Suppressor macrophage (primary cell): ENCODE data around the gene SEPTIN6.

Experiments used
- DNase-seq, 4 experiments: peaks; one replicate each; pipeline ENCODE4 v3.0.0-alpha.2; 2020 to 2022
- total RNA-seq, 17 experiments: gene quantifications; one replicate each; lab custom pipeline; 2026; ENCODE audit warnings: mixed read lengths in 6 of 17, inconsistent platforms in 3 of 17; lab: John Stamatoyannopoulos, UW

SEPTIN6 gene
- 12.5 to 40.1 (median 31.4) reads per million in 17 experiments for total RNA-seq

DNA sequence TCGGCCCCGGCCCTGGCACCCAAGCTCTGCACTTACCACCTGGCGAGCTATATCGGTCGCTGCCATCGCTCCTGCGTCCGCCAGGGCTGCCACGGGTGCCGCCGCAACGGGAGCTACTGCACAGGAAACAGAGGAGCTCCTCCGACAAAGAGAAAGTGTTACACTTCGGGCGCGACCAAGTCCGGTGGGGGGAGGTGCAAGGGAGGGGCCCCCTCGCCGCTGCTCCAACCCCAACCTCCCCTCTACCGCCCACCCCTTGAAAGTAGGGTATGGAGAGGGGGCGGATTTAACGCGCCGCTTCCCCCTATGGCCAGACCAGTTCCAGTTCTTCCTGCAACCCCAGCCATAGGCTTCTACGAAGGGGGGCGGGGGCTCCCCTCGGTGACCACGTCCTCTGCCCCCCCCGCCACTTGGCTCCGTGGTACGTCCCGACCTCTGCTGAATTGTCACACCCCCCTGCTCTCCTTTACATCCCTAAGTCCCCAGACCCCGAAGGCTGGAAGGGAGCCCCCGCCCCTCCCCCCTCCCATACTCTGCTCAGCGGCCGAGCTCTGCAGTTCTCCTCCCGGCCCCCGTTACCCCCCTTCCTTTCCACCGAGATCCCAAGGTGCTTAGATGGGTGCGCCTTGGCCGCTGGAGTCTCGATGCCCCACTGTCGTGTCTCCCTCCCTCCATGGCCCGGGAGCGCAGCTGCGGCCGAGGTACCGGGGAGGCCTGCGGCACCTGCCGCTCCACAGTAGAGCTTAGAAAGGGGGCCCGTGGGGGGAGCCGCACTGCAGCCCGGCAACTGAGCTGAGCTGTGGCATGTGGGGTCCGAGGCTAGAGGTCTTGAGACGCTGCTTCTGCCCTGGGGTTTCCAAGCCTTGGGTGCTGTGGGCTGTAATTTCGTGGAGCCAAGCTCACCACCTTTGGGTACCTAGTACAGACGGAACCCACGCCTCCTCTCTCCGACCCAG lies at the start of gene SEPTIN6:
Gene SEPTIN6, minus strand, starts transcription at position 129 of the 956 bp plus-strand sequence. Its CDS starts 63 bp downstream, at position 66.
- DNase-seq, result peak; percentile 71 to 84 (median 78)

DNA sequence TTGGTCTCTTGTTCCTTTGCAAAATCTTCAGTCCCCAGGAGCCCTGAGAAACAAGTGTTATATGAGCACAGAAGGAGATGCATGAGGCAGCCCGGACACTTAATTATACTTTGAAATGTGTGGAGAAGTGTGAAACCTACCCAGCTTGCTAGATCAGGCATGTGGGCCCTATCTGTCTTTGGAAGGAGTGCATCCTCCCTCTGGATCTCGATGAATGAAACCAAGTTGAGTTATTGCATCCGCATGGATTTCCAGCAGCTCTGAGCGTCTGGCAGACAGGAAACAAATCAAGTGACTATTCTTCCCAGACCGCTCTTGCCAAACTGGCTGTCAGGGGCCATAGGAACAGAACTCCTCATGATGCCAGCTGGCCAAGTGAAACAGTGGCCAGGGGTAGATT lies 45.8 kb upstream of the SEPTIN6 start:
- no peak for DNase-seq

DNA sequence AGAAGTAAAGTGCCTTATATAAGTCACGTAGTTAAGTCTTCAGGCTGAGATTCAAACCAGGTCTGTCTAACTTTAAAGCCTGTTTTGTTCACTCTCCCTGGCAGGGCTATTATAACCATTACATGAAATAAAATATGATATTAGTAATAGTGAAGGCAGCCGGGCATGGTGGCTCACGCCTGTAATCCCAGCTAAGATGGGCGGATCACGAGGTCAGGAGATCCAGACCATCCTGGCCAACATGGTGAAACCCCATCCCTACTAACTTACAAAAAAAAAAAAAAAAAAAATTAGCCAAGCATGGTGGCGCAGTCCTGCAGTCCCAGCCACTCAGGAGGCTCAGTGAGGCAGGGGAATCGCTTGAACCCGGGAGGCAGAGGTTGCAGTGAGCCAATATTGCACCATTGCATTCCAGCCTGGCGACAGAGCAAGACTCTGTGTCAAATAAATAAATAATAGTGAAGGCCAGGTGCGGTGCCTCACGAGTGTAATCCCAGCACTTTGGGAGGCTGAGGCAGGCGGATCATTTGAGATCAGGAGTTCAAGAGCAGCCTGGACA lies 43.3 kb upstream of the SEPTIN6 start:
- no peak for DNase-seq

DNA sequence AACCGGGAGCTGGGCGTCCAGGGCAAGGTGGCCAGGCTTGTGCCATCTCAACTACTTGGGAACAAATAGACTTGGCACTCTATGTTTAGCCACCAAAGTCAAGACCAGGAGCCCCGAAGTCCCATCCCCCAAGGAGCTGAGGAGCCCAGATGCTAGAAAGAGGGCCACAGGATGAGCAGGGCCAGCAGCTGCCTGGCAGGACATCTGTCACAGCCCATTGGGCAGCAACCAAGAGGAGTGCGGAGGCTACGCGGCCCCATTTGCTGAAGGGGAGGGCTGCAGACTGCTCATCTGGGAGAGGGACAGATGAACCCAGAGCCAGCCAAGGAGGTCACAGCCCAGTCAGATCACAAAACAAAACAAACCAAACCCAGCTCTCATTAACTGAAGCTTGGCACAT lies 42.5 kb upstream of the SEPTIN6 start:
- no peak for DNase-seq

DNA sequence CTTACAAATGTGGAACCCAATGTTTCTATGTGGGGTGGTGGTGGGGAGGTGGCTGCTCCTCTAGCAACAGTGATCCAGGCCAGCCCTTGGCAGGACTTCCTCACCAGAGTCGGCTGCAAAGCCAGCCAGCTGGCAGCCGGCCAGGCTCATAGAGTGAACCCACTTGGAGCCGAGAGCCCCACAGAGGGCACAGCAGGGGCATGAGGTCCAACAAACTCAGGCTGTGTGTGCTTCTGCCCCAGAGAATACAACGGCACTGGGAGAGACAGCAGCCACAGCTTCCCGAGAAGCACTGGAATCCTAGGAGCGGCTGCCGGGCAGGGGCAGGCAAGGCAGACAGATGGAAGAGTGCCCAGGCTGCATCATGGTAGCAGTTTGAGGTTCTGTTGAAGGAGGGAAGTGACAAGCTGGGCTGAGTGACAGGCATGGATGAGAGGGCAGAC lies 42.0 kb upstream of the SEPTIN6 start:
- DNase-seq, result peak; percentile 66 to 81 (median 74)

DNA sequence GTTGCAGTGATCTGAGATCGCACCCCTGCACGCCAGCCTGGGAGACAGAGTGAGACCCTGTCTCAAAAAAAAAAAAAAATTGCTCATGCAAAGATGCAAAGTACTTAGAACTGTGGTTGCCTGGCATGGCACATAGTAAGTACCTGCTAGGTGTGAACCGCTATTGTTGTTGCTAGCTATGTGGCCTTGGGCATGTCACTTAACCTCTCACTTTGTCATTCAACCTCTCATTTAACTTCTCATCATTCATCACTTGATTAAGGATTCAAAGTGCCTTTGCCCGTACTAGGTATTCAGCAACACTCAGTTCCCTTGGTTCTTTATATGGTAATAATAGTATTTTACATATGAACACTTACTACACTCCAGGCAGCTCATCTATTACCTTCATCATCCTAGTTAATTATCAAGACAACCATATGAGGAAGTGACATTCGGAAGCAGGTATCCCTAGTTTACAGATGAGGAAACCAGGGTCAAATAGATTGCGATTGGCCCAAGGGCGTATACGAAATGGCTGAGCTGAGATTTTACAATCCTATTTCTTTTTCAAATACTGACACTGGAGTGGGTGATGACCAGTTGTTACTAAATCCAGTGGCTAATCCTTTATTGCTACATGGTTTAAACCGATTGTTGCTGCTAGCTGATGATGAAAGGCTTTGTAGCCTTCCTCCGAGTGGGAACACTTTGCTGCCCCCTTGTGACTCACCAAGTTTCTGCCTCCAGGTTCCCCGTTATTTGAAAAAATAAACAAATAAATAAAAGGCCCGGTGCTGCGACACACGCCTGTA lies 36.6 kb upstream of the SEPTIN6 start:
- peak; percentile 77 to 85 (median 82) for DNase-seq

DNA sequence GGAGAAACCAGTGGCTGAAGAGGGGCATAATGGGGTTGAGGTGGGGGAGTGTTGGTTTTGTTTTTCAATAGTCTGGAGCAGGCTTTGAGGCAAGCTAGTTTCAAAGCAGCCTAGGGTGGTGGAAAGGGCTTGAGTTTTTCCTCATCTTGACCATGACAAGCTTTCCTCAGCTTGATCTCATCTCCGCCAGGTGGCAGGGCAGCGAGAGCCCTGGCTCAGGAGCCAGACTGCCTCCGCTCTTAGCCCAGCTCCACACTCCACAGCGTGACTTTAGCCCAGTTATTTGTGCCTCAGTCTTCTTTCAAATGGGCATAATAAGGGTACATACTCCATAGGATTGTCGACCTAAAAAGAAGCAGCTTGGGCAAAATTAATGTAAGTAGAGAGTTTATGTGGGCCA lies 35.5 kb upstream of the SEPTIN6 start:
- no peak for DNase-seq

DNA sequence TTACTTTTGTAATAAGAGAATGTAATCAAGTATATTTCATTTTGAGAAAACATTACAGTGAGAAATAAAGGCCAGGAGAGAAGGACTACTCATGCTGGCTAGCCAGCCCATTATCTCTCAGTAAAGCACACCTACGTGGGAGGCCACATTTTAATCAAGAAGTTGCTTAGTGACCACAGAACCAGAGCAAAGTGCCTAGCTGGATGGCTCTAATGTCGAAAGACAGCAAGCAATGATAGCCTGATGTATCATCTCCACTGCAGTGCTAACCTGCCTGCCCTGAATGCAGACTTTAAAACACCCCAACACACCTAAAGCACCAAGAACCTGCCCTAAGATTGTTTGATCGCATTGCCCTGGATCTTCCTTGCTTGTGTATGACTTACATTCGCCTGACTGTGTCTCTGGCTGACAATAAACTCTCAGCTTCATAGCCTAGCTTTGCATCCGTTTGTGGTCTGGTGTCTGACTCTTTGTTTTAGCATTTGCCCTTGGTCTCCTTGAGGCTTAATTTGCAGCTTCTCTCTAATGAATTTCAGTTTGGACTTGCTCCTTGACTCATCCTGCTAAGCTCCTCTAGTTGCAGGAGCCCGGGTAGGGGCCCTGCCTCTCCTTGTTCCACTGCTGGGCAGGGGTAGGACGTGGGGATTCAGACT lies 34.1 kb upstream of the SEPTIN6 start:
- peak in 1 of 4 experiments; percentile 1 for DNase-seq

DNA sequence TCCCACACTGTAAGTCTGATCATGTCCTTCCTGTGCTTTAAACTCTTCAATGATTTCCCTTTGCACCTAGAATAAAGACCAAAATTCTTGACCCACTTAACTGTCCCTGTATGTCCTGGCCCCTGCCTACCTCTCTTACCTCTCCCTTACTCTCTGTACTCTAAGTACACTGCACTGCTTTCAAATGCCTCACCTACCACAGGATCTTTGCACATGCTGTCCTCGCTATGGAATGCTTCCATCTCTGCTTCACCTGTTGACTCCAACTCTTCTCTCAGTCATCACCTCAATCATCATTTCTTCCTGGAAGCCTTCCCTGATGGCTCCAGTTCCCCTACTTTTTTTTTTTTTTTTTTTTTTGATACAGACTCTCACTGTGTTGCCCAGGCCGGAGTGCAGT lies 29.0 kb upstream of the SEPTIN6 start:
- DNase-seq, result no peak

DNA sequence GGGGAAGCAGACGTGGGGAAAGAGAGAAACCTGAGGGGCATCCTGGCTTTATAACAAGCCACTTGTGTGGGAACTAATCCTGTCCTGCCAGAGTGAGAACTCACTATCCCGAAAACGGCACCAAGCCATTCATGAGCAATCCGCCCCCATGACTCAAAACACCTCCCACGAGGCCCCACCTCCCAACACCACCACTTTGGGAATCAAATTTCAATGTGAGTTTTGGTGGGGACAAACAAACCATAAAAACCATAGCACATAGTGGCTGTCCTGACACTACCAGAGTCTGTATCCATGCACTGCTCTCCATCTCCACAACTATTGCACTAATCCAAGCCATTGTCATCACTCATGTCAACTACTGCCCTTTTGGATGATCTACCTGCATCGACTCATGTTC lies 28.5 kb upstream of the SEPTIN6 start:
- DNase-seq, result no peak

DNA sequence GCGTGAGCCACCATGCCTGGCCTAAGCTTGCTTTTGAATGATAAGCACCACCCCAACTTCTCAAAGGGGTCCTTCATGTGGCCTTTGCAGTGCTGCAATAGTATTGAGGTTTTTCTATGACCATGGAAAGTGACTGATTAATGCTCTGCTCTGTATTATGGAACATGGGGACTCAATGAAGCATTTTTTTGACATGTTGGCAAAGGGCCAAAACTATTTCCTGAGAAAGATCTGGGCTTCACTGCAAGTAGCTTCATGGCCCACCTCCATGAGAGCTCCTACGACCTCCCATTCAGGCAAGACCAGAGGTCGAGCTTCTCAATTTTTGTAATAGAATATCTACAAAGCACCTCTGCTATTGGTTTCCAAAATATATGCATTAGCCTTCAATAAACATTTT lies 16.7 kb upstream of the SEPTIN6 start:
- DNase-seq, result no peak

DNA sequence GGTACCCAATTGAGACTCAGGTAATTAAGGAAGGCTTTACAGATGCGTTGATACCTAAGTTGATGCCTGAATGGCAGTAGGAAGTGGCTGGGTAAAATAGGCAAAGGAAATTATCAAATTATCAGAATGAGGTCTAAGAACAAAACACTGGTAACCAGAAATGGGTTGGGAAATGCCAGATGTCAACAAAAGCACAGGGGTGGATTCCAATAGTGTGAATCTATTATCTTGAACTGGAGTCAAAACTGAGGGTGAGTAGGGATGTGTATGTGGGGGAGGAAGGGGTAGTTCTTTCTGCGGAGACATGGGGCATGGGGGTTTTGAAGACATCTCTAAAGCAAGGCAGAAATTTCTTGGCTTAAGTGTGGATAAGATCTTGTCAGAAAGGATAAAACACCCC lies 16.0 kb upstream of the SEPTIN6 start:
- DNase-seq, result no peak

DNA sequence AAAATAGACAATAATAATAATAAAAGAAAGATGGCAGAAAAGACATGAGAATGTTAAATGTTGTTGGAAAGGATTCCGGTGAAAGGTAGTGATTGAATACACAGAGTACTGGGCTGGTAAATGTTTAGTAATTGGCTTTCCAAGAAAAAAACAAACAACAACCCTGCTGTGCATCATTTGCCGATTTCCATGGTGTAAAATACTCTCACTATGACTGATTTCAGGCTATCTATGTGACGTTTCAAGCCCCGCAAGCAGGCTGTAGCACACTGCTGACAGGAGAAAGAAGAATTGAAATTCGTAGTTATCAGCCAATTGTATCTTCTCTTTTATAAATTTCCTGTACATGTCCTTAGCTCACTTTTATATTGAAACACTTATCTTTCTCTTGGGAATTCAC lies 13.6 kb upstream of the SEPTIN6 start:
- DNase-seq, result no peak

DNA sequence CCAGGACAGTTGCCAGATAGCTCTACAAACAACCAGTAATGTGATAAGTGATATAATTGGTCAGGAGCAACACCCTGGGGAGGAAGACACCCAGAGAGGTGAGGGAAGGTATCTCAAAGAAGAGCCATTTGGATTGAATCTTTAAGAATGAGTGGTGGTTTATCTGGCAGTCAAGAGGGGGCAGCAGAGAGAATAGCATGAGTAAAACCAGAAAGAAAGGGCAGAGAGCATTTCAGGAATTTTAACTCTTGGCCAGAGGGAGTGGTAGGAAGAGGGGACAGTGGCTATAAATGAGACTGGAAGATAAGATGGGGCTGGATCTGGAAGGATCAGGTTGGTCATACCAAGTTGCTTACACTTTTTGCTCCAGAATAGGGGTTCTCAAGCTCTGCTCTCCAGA lies 5.9 kb upstream of the SEPTIN6 start:
- peak; percentile 25 to 73 (median 44) for DNase-seq

DNA sequence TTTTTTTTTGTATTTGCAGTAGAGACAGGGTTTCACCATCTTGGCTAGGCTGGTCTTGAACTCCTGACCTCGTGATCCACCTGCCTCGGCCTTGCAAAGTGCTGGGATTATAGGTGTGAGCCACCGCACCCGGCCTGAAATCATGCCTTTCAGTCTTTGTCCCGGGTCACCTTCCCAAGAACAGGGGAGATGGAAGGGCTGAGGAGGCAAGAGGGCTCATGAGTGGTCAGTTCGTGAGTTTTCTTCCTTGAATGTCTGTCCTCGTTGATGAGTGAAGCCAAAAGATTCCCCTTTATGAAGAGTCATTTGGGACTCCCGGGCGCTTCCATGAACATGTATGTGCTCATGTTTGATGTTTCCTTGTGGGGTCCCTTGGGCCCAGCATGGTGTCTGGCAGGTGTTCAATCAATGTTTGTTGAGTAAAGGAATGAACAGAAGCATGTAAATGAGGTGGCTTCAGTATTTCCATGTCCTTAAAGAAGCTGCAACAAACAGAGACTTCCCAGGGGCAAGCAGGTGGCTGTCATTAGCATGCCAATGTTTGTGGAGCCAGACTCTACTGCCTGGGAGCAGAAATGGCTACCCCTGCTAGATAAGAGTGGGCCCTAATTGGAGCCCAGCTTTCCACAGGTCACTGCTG lies 3.4 kb upstream of the SEPTIN6 start:
- no peak for DNase-seq

DNA sequence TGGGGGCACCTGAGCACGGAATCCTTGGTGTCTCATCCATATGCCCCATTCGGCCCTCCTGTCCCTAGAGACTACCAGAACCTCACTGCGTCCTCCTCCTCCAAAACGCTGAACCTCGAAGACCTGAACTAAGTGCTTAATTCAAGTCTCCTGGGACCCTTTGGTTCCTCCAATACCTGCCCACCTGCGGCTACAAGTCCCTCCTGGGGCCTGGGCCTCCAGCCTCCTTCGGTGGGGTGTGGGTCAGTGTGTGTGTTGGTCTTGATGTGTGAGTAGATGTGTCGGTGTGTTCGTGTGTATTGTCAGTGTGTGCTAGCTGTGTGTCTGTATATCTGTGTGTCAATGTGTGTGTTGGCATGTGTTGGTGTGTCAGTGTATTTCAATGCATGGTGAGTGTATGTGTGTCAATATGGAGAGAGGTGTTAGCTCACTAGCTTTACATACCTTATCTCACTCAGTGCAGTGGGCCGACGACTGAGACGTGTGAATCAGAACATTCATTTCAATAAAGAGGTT lies 2.6 kb upstream of the SEPTIN6 start:
- DNase-seq, result no peak

DNA sequence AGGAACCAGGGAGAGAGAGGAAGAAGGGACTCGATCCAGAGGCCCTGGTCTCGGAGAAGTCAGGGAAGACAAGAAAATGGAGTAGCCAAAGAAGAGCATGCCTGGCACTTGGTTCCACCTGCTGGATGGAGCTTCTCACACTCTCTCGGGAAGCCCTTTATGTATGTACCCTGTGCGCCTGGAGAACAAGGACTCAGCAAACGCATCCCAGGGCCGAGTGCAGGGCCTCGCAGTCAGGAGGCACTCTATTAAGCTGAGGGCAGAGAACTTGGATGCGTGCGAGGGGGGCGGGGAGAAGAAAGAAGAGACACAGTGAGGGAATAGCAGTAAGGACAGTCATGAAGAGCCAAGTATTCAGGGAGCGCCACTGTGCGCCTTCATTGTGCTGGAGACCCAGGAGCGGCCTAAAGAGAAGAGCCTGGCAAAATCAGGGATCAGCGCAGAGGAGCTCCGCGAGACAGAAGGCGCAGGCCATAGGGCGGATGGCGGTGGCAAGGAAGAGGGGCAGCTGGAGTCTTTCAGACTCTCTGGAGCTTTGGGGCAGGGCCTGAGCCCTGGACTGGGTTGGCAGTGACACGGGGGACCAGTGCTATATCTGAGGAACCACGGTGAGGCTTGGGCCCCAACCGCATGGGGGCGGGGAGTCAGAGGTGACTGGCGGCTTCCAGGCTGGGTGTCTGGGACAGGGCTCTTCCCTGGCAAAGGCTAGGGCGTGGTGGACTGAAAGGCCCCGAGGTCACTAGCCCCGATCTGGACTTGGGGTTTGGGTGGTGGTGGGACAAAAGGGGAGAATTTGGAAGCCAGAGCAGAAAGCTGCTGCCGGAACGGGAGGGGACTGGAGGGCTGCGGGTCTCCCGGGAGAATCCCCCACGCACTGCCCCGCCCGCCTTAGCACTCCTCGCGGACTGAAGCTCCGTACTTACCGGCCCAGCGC lies 1.9 kb upstream of the SEPTIN6 start:
- peak in 3 of 4 experiments; percentile 17 to 29 (median 24) for DNase-seq

DNA sequence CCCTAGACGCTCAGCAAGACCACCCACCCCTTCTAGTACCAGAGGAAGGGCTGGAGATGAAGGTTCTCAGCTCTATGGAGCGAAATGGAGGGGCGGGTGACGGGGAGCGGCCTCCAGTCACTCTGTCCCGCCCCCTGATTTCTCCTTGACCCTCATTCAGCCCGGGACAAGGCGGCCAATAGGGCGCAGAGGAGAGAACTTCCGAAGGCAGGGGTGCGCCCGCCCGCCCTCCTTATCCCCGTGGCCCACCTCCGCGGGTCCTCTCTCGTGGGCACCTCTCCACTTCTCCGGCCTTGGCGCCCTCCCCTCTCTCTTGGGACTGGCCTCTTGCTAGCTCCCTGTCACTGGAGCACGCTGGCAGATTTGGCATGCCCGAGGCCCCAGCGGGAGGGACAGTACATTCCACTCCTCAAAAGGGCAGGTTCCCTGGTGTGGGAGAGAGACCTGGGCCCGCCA lies 1.1 kb upstream of the SEPTIN6 start:
- DNase-seq, result peak in 1 of 4 experiments; percentile 11

DNA sequence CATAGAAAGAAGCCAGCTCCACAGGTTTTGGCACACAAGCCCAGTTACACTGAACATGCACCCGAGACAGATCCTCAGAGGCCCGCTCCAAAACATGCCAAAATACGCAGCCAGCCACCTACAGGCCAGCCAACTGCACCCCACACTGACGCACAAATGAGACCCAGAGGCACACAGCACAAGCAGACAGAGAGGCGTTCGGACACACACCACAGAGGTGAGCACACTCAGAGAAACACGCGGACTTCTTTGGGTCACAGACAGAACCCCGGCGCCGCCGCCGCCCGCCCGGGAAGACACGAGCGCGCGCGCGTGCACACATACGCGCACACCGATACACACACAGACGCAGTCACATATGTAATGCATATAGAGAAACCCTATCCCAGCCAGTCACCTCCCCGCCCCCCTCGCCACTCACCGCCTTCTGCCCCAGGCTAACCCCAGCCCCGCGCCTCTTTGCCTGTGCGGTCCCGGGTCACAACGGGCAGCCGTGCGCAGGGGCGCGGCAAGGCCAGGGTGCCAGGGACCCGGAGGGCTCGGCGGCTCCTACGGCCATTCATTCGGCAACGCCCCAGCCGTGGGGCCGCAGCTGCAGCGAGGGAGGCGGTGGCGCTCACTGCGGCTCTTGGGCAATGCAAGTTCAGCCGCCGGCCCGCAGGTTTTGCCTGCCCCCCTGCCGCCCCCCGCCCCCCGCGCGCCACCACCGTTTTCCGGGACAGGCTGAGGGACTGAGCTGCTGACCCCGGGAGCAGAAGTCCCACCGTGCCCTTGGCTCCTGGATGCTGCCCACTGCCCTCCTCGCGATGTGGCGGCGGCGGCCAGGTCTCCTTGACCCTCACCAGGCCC lies 553 bp downstream of the SEPTIN6 start:
- DNase-seq, result peak; percentile 45 to 62 (median 55)
